Measurements from ENCODE around the gene RNF31.

DNA sequence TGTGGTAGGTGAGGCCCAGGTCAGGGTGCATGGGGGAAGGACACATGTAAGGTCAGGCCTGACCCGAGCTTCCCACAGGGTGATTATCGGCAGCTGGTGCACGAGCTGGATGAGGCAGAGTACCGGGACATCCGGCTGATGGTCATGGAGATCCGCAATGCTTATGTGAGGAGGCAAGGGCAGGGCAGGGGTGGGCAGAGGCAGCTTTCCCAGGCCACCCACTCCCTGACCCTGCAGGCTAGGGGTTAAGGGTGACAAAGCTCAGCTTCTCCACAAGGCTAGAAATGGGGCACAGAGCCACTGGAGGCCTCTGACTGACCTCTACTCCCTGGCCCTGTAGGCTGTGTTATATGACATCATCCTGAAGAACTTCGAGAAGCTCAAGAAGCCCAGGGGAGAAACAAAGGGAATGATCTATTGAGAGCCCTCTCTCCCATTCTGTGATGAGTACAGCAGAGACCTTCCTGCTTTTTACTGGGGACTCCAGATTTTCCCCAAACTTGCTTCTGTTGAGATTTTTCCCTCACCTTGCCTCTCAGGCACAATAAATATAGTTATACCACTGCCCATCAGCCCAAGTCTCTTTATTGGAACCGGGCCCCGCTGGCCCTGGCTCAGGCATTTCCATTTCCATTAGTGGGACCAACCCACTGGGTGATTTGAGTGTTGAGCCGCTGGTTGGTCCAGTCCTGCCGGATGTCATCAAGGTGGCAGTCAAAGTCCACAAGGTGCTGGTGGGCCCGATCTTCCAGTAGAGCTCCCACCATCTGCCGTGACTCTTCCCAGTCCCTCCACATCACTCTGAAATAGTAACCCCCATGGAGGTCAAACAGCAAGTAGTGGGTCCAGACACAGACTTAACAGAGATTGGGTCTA is 8.7 kb upstream of the RNF31 start:
- TF ChIP-seq, protein P1, sequence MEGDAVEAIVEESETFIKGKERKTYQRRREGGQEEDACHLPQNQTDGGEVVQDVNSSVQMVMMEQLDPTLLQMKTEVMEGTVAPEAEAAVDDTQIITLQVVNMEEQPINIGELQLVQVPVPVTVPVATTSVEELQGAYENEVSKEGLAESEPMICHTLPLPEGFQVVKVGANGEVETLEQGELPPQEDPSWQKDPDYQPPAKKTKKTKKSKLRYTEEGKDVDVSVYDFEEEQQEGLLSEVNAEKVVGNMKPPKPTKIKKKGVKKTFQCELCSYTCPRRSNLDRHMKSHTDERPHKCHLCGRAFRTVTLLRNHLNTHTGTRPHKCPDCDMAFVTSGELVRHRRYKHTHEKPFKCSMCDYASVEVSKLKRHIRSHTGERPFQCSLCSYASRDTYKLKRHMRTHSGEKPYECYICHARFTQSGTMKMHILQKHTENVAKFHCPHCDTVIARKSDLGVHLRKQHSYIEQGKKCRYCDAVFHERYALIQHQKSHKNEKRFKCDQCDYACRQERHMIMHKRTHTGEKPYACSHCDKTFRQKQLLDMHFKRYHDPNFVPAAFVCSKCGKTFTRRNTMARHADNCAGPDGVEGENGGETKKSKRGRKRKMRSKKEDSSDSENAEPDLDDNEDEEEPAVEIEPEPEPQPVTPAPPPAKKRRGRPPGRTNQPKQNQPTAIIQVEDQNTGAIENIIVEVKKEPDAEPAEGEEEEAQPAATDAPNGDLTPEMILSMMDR (IDR thresholded peaks at IDR 0.05) = no peak
- TF ChIP-seq POLR2A (IDR thresholded peaks at IDR 0.05) (no peak), POLR2AphosphoS5 (IDR thresholded peaks at IDR 0.05) (no peak), EP300 (IDR thresholded peaks at IDR 0.05) (no peak)

All from sigmoid colon (tissue), 4 donors.